ENCODE results near the gene SLC39A13.

Gene SLC39A13

DNA sequence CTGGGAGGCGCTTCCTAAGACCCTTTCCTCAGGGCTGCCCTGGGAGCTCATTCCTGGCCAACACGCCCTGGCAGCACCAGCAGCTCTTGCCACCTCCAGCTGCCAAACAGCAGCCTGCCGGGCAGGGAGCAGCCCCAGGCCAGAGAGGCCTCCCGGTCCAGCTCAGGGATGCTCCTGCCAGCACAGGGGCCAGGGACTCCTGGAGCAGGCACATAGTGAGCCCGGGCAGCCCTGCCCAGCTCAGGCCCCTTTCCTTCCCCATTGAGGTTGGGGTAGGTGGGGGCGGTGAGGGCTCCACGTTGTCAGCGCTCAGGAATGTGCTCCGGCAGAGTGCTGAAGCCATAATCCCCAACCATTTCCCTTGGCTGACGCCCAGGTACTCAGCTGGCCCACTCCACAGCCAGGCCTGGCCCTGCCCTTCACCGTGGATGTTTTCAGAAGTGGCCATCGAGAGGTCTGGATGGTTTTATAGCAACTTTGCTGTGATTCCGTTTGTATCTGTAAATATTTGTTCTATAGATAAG, 7.6 kb downstream of the SLC39A13 start:
- H3K4me3 ChIP-seq (ENCODE audit: low read depth, low read length) = no peak overlapping the region
- TF ChIP-seq, protein P1, sequence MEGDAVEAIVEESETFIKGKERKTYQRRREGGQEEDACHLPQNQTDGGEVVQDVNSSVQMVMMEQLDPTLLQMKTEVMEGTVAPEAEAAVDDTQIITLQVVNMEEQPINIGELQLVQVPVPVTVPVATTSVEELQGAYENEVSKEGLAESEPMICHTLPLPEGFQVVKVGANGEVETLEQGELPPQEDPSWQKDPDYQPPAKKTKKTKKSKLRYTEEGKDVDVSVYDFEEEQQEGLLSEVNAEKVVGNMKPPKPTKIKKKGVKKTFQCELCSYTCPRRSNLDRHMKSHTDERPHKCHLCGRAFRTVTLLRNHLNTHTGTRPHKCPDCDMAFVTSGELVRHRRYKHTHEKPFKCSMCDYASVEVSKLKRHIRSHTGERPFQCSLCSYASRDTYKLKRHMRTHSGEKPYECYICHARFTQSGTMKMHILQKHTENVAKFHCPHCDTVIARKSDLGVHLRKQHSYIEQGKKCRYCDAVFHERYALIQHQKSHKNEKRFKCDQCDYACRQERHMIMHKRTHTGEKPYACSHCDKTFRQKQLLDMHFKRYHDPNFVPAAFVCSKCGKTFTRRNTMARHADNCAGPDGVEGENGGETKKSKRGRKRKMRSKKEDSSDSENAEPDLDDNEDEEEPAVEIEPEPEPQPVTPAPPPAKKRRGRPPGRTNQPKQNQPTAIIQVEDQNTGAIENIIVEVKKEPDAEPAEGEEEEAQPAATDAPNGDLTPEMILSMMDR (IDR thresholded peaks at IDR 0.05; ENCODE audit: insufficient read depth, low read depth, low read length, missing control alignments) = no peak
- DNase-seq (ENCODE audit: low read depth) = no peak

DNA sequence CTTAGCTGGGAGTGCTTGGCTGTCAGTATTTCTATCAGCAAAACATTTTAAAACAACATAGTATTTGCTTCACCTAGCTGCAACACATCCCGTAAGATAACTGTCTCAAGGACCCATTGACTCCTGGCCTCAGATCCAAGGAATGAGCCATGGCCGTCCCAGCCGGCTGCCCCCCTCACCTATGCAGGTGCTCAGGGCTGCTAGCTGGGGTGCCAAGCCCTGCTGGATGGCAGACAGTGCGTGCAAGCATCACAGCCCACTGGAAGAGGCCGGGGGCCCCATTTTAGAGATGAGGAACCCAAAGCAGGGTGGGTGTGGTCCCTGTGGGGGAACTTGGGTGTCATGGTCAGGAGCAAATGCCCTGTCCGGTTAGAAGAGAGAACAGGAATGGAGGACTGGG, 9.3 kb downstream of the SLC39A13 start:
- DNase-seq (ENCODE audit: low read depth) = no peak
- no peak overlapping the region for H3K4me3 ChIP-seq (ENCODE audit: low read depth, low read length)
- TF ChIP-seq, protein P1 (IDR thresholded peaks at IDR 0.05; ENCODE audit: insufficient read depth, low read depth, low read length, missing control alignments) = no peak

DNA sequence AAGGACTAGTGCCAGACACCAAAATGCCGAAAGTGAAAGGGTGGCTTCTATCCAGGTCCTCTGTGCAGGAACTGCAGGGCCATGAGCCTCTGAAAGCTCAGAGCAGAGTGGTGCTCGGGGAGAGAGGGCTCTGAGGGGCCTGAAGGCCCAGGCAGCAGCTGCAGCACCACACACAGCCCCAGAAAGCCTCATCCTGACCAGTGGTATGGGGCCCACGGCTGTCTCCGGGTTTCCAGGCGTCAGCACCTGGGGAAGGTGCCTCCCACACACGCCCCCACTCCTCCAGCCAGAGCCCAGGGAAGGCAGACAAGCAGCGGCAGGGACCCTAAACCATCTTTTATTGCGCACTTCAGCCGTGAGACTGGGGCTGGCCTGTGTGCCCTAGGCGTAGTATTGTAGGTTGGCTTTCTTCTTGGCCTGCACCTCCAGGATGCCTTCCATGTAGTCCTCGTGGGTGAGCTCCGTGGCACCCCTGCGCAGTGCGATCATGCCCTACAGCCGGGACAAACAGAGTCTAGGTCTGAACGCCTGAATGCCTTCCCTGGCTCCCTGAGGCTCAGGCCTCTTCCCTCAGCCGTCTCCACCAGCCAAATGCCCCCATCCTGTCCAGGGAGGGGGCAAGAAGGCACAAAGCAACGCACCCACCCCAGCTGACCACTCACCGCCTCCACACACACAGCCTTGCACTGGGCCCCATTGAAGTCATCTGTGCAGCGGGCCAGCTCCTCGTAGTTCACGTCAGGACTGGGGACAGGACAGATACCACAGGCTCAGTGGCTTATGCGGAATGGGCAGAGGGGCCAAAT, 10.3 kb downstream of the SLC39A13 start:
- DNase-seq (ENCODE audit: low read depth) = no peak

DNA sequence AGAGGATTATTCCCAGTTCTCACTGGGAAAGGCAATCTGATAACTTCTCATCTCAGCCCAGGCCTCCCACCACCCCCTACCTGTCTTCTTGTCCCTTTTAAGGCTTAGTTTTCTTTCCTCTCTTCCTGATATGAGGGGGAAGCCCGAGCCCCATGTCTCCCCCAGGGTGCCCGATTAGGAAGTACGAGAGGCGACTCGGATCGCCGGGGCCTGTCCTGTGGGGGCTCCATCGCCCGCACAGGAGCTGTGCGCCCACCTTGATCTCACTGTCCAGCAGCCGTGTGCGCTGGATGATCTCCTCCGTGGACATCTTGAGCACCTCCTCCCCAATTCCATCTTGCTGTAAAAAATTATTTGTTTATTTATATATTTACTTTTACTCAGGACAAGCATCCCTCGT, 17.2 kb downstream of the SLC39A13 start:
- no peak for DNase-seq (ENCODE audit: low read depth)
- TF ChIP-seq, protein P1 (IDR thresholded peaks at IDR 0.05; ENCODE audit: insufficient read depth, low read depth, low read length, missing control alignments) = no peak
- peak overlapping the region; percentile 95 for H3K4me3 ChIP-seq (ENCODE audit: low read depth, low read length)

More for the DNA sequence above, 10.3 kb downstream of the SLC39A13 start:
- TF ChIP-seq, protein P1 (IDR thresholded peaks at IDR 0.05; ENCODE audit: insufficient read depth, low read depth, low read length, missing control alignments) = no peak
- H3K4me3 ChIP-seq (ENCODE audit: low read depth, low read length) = no peak overlapping the region

DNA sequence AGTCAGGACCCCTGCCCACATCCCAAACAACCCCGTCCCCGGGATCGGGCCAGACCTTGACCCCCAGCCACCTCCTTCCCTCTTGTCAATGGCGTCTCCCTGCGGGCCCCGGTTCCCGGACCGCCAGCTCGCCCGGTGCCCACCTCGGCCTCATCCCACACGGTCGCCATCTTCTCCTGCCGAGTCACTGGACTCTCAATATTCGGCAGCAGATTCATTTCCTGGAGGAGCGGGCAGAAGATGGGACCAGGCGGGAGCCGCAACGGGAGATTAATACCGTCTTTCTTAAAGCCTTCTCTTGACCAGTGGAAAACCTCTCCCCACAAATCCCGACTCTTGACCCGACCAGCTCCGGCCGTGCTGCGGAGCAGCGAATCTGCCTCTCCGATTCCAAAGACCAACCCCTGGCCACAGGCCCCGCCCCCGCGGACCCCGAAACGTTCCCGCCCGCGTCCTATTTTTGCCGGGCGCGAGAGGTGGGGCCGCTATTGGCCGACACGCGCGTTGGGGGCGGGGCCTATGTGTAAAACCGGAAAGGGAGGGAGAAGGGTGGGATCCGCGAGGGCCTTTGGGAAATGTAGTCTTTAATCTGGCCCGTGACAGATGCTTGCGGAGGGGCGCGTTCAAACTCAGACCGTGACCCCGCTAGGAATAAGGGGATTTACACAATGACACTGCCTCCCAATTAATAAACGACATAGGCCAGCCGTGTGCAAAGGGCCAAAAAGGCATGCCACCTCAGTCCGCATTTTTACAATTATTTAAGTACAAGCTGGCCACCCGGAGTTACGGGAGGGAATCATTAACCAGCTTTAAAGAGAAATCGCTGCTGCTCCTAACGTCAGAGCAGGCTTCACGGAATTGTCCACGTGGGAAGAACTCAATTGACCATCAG, 17.9 kb downstream of the SLC39A13 start, which contains the start of gene PSMC3:
Gene PSMC3, minus strand, starts transcription at position 378 of the 895 bp plus-strand sequence. Its CDS starts 160 bp downstream, at position 218.
- TF ChIP-seq, protein P1 (IDR thresholded peaks at IDR 0.05; ENCODE audit: insufficient read depth, low read depth, low read length, missing control alignments) = no peak
- H3K4me3 ChIP-seq (ENCODE audit: low read depth, low read length) = peak within 1 kb of the TSS; percentile 95
- DNase-seq (ENCODE audit: low read depth) = peak; percentile 98

DNA sequence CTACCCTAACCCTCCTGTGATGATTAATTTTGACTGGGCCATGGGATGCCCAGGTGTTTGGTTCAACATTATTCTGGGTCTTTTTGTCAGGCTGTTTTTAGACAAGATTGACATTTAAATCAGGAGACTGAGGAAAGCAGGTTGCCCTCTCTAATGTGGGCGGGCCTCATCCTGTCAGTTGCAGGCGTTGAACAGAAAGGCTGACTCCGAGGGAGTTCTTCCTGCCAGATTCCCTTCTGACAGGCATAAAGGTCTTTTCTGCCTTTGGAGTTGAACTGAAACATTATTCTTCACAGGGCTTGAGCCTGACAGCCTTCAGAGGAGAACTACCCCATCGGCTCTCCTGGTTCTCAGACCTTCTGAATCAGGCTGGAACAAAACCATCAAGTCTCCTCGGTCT, 22.1 kb downstream of the SLC39A13 start:
- no peak for DNase-seq (ENCODE audit: low read depth)
- TF ChIP-seq, protein P1 (IDR thresholded peaks at IDR 0.05; ENCODE audit: insufficient read depth, low read depth, low read length, missing control alignments) = no peak

More for the DNA sequence above, 22.1 kb downstream of the SLC39A13 start:
- no peak overlapping the region for H3K4me3 ChIP-seq (ENCODE audit: low read depth, low read length)

Measured in GM12865 (cell line).